GM12878 (cell line): ENCODE results near the gene SYT14. TPM values are rescaled to one million over a fixed set of nuclear protein-coding genes. Genes with fewer than 3 reads are reported as not detected.

Experiments used
- ATAC-seq: fragments of 200-7000 bp; cut with Tn5 transposase; 3 replicates; pipeline ENCODE4 v1.9.1; 2020; ENCODE audit warnings: mild to moderate bottlenecking, moderate library complexity
- BruUV-seq: library from RNA; stranded (reverse); fragments of 400-500 nt; replicated peaks from 2 replicates; lab custom pipeline; 2021; lab: Mats Ljungman, UMichigan
- CTCF ChIA-PET: fragments of 300-600 bp; sonication (Branson Sonifier 250); formaldehyde crosslinking; extraction: SDS; loops from one replicate; lab custom pipeline; 2021; ENCODE audit warnings: inconsistent platforms; lab: Yijun Ruan, JAX
- POLR2A ChIA-PET: fragments of 350-600 bp; formaldehyde crosslinking; extraction: SDS; loops from one replicate; lab custom pipeline; 2021; ENCODE audit warnings: inconsistent platforms; lab: Charles Lee
- RAD21 ChIA-PET: fragments of 300-600 bp; sonication (Branson Sonifier 250); formaldehyde crosslinking; loops from one replicate; lab custom pipeline; 2023; ENCODE audit warnings: antibody characterized with exemption; ENCODE audit not compliant: unreplicated experiment; lab: Charles Lee
- SMC1A ChIA-PET: fragments of 300-600 bp; sonication (Branson Sonifier 250); formaldehyde crosslinking; loops from one replicate; lab custom pipeline; 2023; ENCODE audit not compliant: unreplicated experiment, uncharacterized antibody; lab: Charles Lee
- DNase-seq: peaks from one replicate; pipeline ENCODE4 v3.0.0-alpha.2; 2011; ENCODE audit warnings: low read depth, low spot score
- FAIRE-seq: peaks from 3 replicates; lab custom pipeline; 2011; peaks lifted over from hg19 to GRCh38; lab: Jason Lieb, UNC
- H2AFZ ChIP-seq: 2 replicates; pipeline ENCODE4 v1.6.0; 2011; ENCODE audit warnings: low read depth, low read length, control low read depth; ENCODE audit not compliant: control insufficient read depth
- H3K27ac ChIP-seq: 2 replicates; pipeline ENCODE4 v1.5.1; 2011; ENCODE audit warnings: control low read depth; ENCODE audit not compliant: control insufficient read depth, insufficient read depth
- H3K27me3 ChIP-seq, 2 experiments: replicated peaks in 1 of 2; 2 replicates each; pipeline versions ENCODE4 v1.6.0 to v1.6.1; 2011; ENCODE audit warnings: low read length in 1 of 2; ENCODE audit not compliant: control insufficient read depth in 2 of 2, insufficient read depth in 2 of 2
- H3K36me3 ChIP-seq, 2 experiments: 2 replicates each; pipeline ENCODE4 v1.5.1; 2011; ENCODE audit warnings: low read length in 1 of 2; ENCODE audit not compliant: control insufficient read depth in 2 of 2, insufficient read depth in 2 of 2
- H3K4me1 ChIP-seq: 2 replicates; pipeline ENCODE4 v1.6.1; 2011; ENCODE audit warnings: mild to moderate bottlenecking, low read length, moderate library complexity, mixed read lengths; ENCODE audit not compliant: control insufficient read depth, insufficient read depth
- H3K4me2 ChIP-seq: 2 replicates; pipeline ENCODE4 v1.6.0; 2011; ENCODE audit warnings: control low read depth; ENCODE audit not compliant: control insufficient read depth, insufficient read depth
- H3K4me3 ChIP-seq: fragments of 200-600 bp; sonication (generic); 2 replicates; pipeline ENCODE4 v1.5.1; 2016
- H3K79me2 ChIP-seq: 2 replicates; pipeline ENCODE4 v1.6.0; 2011; ENCODE audit warnings: low read length; ENCODE audit not compliant: control insufficient read depth, insufficient read depth
- H3K9ac ChIP-seq: 2 replicates; pipeline ENCODE4 v1.8.0; 2011; ENCODE audit warnings: low read length, control low read depth, mixed read lengths; ENCODE audit not compliant: control insufficient read depth, insufficient read depth
- H3K9me3 ChIP-seq: replicated peaks from 3 replicates; pipeline ENCODE4 v1.5.1; 2011; ENCODE audit warnings: mild to moderate bottlenecking, low read length; ENCODE audit not compliant: control insufficient read depth, insufficient read depth
- H4K20me1 ChIP-seq: 2 replicates; pipeline ENCODE4 v1.6.0; 2011; ENCODE audit not compliant: control insufficient read depth, insufficient read depth
- BHLHE40 ChIP-seq, 2 experiments: fragments of 450-650 bp in 1 of 2; IDR thresholded peaks; 2 replicates each; pipeline ENCODE4 v1.6.1; 2011 to 2017; ENCODE audit warnings: low read depth in 2 of 2, borderline replicate concordance in 1 of 2, improper control_type of control experiment in 1 of 2, low read length in 1 of 2, mild to moderate bottlenecking in 1 of 2
- GATAD2B ChIP-seq: fragments of 450-650 bp; conservative IDR thresholded peaks from 2 replicates; pipeline ENCODE4 v1.6.1; 2017; ENCODE audit warnings: low read depth, mild to moderate bottlenecking, moderate library complexity
- JUNB ChIP-seq: IDR thresholded peaks from 2 replicates; pipeline ENCODE4 v1.6.1; 2016; ENCODE audit warnings: antibody characterized with exemption, mild to moderate bottlenecking
- MTA3 ChIP-seq: IDR thresholded peaks from 2 replicates; pipeline ENCODE4 v1.6.1; 2012; ENCODE audit warnings: low read length, inconsistent platforms, borderline replicate concordance
- NBN ChIP-seq: fragments of 450-650 bp; IDR thresholded peaks from 2 replicates; pipeline ENCODE4 v1.6.1; 2016
- PRDM15 ChIP-seq: fragments of 450-650 bp; formaldehyde crosslinking; IDR thresholded peaks from 2 replicates; pipeline ENCODE4 v1.4.0; 2020; ENCODE audit warnings: mild to moderate bottlenecking, moderate library complexity
- TARDBP ChIP-seq: IDR thresholded peaks from 2 replicates; pipeline ENCODE4 v1.6.1; 2016; ENCODE audit warnings: borderline replicate concordance
- ZBED1 ChIP-seq: IDR thresholded peaks from 2 replicates; pipeline ENCODE4 v1.6.1; 2016; ENCODE audit warnings: borderline replicate concordance
- WGBS: methylation state at CpG from one replicate; pipeline ENCODE4 v1.1.6; 2016; ENCODE audit warnings: low lambda C conversion rate; ENCODE audit not compliant: insufficient replicate concordance, insufficient coverage; ENCODE audit errors: missing lambda C conversion rate; 5-methylcytosine and 5-hydroxymethylcytosine counted together
- in situ Hi-C: fragments of 300-500 bp; cut with MboI; formaldehyde crosslinking; loops from 9 replicates; pipeline ENCODE4 v1.14.3; 2018; ENCODE audit warnings: mixed read lengths
- intact Hi-C: fragments of 100-400 bp; cut with micrococcal nuclease; formaldehyde crosslinking; loops from one replicate; pipeline ENCODE4 v1.14.2; 2022; ENCODE audit not compliant: unreplicated experiment
- polyA plus RNA-seq, 11 experiments: library from polyadenylated mRNA; depleted of rRNA in 4 of 11; unstranded in 6 of 11; stranded (reverse) in 5 of 11; fragments of >200 nt; fragmentation: Nextera tagmentation in 4 of 11; fragmentation: Illumina TruSeq in 1 of 11; extraction: Ambion mirVana in 4 of 11; extraction: Trizol in 1 of 11; gene quantifications; 1 replicate in 1 of 11; 2 replicates in 10 of 11; pipeline versions ENCODE4 v1.2.1 to v1.2.3, GENCODE V29; 2011 to 2016; ENCODE audit warnings: inconsistent platforms in 2 of 11, missing spikeins in 2 of 11, low read depth in 1 of 11
- total RNA-seq, 4 experiments: library from RNA; depleted of rRNA in 3 of 4; stranded (reverse); fragments of >200 nt in 3 of 4; fragmentation: Illumina TruSeq in 1 of 4; extraction: Trizol in 1 of 4; gene quantifications; 2 replicates each; pipeline versions ENCODE4 v1.2.1 to v1.2.3, GENCODE V29; 2013 to 2021

Gene SYT14
- total and polyA plus RNA-seq, 10 of the 15 experiments (the other 5 are each of a cell fraction or from before 2014, with no cell fraction given), result under 0.01 TPM; not detected in 9

- Histone ChIP-seq H3K27ac (no peak overlapping the region), H3K9ac (no peak overlapping the region), H2AFZ (no peak overlapping the region), H3K27me3 (no peaks in the 10 kb centered on the region; a peak in 2 of 4 replicates), H3K9me3 (no peaks in the 10 kb centered on the region), H3K4me1 (no peaks in the 10 kb centered on the region), H4K20me1 (no peaks in the 10 kb centered on the region; the same call in 1 of the 2 replicates), H3K36me3 (no peaks in the 10 kb centered on the region), H3K4me2 (no peak overlapping the region), H3K79me2 (no peaks in the 10 kb centered on the region), H3K4me3 (no peak overlapping the region)
- in situ Hi-C loops (no loop called here), intact Hi-C loops (no loop called here)
- ATAC-seq (no peak), FAIRE-seq (no peak), DNase-seq (no peak)
- RAD21 ChIA-PET, result interaction anchor here (1.2 kb wide), 1 partner anchor 21 kb away, joined by 3 read pairs; no protein-coding TSS in a partner anchor
- WGBS, result 42% methylated on average over 1 of the region's 1 CpG
- no peak for TF ChIP-seq BHLHE40 (IDR thresholded peaks at IDR 0.05; ENCODE audit: borderline replicate concordance in 1 of 2, low read depth in 2 of 2, low read length in 1 of 2)
- TF ChIP-seq JUNB, result no peak
- no peak for TF ChIP-seq ZBED1
- TF ChIP-seq PRDM15 (CRISPR knock-in tag), result no peak
- TF ChIP-seq NBN, result no peak
- no peak for TF ChIP-seq MTA3
- TF ChIP-seq GATAD2B, result no peak
- TF ChIP-seq TARDBP, result no peak
- POLR2A ChIA-PET, result no interaction called here
- BruUV-seq, result no TSS peak
- CTCF ChIA-PET, result interaction anchor here (1.1 to 1.8 kb wide), 4 partner anchors 9 to 54 kb away, joined by 3 to 7 read pairs (median 6); no protein-coding TSS in a partner anchor
- SMC1A ChIA-PET, result no interaction called here
Measured at GRCh38 chr1:209900734-209901133, 37.3 kb upstream of the SYT14 start.
